ENCODE results near the gene AGBL5.
A peak's percentile ranks its signal among the peaks of the same experiment; 100 is the strongest.

The AGBL5 gene, protein sequence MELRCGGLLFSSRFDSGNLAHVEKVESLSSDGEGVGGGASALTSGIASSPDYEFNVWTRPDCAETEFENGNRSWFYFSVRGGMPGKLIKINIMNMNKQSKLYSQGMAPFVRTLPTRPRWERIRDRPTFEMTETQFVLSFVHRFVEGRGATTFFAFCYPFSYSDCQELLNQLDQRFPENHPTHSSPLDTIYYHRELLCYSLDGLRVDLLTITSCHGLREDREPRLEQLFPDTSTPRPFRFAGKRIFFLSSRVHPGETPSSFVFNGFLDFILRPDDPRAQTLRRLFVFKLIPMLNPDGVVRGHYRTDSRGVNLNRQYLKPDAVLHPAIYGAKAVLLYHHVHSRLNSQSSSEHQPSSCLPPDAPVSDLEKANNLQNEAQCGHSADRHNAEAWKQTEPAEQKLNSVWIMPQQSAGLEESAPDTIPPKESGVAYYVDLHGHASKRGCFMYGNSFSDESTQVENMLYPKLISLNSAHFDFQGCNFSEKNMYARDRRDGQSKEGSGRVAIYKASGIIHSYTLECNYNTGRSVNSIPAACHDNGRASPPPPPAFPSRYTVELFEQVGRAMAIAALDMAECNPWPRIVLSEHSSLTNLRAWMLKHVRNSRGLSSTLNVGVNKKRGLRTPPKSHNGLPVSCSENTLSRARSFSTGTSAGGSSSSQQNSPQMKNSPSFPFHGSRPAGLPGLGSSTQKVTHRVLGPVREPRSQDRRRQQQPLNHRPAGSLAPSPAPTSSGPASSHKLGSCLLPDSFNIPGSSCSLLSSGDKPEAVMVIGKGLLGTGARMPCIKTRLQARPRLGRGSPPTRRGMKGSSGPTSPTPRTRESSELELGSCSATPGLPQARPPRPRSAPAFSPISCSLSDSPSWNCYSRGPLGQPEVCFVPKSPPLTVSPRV

DNA sequence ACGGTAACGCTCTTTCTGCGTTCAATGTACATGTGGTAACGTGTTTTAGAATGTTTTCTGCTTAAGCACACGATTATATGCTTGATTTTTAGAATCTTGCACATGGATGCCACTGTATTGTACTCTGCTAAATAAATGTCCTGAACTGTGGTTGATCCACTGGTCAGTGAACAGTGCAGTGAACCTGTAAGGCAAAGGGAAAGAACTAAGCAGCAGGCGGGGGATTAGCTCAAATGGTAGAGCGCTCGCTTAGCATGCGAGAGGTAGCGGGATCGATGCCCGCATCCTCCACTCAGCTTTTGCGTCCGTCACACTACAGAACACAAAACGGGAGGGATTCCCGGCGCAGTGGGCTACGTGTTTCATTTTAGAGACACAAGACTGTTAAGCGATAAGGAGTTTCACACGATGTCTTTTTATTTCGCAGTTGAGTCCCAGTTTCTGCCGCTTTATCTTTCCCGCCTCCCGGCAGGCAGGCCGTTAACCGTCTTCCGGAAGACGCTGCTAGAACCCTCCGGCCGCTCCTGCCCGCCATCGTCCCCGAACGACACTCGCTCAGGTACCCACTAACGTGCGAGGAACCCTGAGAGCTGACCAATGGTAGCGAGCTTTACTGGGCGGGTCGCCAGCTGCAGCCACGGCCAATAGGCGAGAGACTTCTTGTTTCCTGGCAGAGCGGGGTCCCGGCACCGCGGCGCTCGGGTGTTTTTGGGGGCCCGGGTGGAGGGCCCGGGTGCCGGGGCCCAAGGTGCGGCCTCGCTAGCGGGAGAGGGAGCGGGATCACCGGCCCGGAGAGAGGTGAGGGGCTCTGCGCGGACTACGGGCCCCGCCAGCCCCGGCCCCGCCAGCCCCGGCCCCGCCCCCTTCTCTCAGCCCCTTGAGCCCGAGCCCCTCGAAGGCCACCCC is at the start of gene AGBL5:
Gene AGBL5, plus strand, starts transcription at position 673 of the 906 bp plus-strand sequence. CDS start 1,291 bp downstream, outside the sequence.
- peak; percentile 90 for DNase-seq

DNA sequence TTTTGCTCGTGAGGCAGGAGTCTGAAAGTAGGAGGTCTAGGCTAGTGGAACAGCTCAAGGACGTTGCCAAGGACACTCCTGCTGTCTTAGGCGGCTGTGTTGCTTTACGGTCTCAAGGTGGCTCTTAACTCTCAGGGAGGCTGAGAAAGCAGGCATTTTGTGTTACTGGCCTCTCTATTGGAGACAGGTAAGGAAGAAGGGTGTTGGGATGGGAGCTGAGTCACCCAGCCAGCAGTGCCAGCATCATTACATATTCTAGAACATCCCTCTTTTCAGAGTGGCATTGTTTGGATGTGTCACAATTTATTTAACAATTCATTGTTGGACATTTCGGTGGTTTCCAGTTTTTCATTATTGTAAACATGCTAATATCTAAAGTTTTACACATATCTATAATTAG is 49.5 kb upstream of the AGBL5 start:
- peak; percentile 16 for DNase-seq

DNA sequence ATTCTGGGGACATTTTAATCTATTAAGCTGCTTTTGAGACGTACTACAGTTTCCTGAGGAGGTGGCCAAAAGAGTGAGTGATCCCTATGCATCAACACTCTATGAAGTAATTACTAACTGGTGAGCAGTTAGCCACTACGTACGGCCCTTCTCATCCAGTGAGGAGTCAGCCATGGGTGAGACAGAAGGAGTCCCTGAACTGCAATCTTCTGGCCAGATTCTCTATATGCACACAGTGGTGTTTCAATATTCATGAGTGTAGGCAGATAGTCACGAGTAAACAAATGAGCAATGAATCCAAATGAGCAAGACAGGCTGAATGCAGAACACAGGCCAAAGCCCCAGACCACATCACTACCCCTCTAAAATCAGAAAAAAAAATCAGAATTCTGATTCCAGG is 48.5 kb upstream of the AGBL5 start:
- DNase-seq: no peak

DNA sequence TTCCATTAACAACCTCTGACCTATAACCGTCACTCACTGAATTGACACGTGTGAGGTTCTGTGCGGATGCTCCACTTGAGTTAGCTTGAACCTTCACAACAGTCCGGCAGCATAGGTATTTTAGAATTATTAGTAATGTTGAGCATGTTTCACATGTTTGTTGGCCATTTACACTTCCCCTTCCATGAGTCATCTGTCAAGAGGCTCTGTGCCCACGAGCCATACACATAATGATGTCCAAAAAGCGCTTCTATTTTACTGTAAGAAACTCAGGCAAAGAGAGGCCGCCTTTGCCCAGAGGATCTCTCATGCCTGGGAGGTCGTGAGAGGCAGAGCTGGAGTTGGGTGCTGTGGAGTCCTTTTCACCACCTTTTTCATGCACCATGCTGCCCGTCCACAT is 47.6 kb upstream of the AGBL5 start:
- DNase-seq: no peak

DNA sequence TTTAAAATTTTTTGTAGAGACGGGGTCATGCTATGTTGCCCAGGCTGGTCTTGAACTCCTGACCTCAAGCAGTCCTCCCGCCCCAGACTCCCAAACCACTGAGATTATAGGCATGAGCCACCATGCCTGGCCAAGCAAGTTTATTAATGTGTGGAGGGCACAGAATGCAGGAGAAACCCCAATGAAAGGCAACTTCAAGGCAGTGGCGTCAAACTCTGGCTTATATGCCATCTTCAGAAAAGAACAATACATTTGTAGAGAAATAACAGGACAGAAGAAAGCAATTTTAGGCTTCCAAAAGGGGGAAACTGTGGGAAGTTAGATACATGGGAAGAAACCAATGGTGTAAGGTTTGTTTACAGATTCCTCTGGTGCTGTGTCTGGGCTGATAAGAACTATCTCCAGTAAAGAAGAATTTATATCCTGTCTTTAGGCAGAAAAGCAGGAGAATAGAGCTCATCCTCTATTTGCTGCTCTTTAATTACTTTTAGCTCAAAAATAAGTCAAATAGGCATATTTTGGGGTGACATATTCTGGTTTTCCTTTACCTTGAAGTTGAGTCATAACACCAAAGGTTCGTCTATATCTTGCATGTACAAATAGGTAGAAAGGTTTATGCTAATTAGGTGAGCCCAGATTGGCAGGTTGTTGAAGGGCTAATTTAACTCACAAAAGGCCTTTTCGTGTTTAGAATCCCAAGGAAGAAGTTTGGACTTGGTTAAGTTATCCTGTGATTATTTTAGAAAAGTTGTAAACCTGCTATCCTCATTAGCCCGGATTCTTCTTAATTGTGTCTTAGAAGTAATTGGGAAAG is 44.7 kb upstream of the AGBL5 start:
- no peak for DNase-seq

DNA sequence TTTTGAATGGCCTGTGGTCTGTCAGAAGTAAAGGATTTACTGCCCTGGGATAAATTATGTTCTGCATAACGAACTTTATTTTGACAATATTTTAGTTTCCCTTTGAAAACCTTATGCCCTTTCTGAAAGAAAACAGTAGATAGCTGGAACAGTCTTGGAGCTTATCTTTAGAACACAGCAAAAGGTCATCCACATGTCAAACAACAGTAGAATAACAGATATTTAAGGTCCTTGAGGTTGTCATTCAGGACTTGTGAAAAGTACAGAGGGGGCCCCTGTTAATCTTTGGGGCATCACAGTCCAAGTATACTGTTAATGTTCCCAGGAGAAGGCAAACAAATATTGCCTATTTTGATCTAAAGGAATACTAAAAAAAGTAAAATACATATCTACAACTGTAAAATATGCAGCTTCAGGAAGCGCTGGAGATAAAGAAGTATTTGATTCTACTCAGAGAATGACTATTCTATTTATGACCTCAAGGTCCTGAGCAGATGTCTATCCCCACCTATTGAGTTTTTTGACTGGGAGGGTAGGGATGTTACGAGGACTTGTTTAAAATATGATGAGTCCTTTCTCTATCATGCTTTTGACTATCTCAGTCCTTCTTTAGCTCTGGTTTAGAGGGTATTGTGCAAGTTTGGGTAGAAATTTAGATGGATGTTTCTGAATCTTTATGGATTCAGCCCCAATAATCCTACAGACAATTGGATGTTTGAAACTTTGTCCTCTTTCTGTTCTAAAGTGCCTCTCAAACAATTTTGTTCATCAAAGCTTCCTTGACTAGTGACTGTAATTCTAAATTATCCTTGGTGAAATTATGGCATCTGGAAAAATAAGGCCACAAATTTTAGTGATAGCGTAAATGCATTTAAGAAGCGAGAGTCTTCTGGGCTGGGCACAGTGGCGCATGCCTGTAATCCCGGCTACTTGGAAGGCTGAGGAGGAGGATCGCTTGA is 43.8 kb upstream of the AGBL5 start:
- no peak for DNase-seq

DNA sequence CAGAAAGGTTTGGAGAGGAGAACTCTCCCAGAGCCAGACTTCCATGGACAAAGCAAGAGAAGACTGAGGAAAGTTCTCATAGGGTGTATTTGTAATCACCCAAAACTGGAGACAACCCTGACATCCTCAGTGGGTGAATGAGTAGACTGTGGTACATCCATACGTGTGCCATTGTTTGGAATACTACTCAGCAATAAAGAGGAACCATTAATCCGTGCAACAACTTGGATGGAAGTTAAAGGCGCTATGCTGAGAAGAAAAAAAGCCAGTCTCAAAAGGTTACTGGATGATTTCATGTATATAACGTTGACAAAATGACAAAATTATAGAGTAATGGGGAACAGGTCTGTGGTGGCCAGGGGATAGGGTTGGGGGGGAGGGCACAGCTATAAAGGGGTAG is 42.8 kb upstream of the AGBL5 start:
- no peak for DNase-seq

DNA sequence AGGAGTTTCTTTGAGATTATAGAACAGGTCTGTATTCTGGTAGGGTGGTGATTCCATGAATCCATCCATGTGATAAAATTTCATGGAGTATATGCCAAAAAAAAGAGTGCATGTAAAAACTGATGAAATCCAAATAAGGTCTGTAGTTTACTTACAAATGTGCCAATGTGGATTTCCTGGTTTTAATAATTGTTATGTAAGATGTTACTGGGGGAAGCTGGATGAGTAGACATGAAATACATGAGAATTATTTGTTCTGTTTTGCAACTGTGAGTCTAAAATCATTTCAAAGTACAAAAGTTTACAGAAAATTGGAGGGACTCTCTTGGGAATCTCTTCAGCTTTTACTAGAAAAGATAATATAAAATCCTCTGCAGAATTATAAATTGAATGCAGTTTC is 42.4 kb upstream of the AGBL5 start:
- DNase-seq: no peak

DNA sequence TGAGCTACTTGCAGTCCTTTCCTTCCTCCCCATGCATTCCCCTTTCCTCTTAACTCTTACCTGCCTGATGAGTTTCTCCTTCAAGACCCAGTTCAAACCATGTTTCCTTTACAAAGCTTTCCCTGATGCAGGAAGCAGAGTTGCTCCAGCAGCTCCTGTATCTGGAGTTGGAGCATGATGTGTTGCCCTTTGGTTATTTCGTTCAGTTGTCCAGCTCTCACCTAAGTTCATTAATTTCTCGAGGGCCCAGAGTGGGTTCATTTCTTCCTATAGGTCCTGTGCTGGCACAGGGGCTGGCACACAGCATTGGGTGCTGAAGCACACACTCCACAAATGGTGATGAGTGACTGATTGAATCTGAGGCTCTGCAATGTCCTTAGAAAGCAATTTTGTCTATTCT is 41.8 kb upstream of the AGBL5 start:
- DNase-seq: no peak

DNA sequence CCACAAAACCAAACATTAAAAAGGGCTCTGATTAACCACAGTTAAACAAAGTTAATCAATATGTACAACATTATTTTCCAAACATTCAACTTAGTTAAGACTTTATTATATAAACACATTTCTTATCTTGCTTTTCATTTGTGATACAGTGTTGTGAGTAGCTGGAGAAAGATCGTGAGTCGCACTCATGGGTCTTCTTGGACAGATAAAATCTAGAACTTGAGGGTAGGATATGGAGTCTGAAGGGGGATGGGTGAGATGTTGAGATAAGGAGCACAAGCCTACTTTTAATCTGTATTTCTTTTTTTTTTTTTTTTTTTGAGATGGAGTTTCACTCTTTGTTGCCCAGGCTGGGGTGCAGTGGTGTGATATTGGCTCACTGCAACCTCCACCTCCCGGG is 41.3 kb upstream of the AGBL5 start:
- DNase-seq: no peak

DNA sequence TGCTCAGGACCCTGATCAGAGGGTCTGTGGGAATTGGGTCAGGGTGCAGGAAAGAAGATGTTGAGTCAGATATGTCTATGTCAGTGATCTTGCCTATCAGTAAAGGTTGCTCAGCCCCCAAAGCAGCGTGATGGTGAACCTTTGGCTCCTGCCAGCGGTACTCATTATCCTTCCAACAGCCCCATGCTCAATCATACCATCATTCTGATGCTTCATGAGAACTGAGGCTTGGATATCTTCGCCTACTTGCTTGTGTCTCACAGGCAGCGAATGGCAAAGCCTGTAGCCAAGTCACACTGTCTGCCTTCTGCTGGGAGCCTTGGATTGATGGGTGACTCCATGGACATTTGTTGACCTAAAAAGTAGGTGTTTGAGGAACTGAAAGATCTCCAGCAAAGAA is 37.7 kb upstream of the AGBL5 start:
- DNase-seq: no peak

DNA sequence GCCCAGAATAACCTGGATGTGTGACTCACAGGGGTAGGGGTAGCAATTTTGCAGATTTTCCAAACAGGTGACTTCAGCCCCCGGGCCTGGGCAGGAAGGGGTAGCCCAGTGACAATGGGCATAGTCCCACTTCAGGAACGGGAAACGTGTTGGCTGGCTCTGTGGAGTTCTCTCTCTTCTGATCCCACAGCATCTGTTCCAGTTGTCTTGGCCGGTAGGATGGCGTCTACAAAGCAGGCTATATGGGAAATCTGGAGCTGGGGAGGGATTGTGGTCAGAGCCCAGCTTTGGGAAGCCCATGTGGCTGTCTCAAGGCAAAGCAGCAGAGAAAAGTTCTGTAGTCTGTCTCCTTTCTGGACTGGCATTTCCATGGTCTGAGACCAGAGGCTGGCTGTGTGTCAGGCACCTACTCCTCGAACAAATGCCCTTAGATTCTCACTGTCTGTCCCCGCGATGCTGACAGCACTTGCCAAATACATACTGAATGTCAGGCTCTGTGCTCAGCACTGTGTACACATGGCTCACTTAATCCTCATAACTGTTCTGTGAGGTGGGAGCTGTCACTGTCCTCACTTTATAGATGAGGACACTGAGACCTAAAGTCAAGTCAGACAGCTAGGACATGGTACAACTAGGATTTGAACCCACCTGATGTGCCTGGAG is 36.6 kb upstream of the AGBL5 start:
- no peak for DNase-seq

DNA sequence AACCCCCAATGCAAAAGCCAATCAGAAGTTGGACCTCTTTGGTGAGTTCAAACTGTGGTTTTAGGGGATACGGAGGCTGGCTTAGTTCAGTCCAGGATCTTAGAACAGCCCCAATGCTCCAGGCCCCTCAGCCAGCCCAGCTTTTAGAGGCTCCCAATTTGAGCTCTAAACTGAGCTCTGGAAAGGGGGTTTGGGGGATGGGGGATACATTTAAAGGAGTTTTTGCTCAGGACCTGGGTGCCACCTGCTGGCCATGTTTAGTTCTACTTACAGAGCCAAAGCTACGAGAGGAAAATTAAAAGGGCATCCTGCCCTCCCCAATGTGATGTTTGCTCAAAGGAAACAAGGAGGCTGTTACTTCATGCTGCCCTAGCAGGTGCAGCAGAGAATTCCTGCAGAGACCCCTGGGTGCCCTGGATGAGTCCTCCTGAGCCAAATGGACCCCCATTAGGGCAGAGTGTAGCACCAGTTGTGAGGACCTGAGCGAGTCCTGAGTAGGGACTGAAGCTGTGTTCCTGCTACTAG is 34.6 kb upstream of the AGBL5 start:
- DNase-seq: peak; percentile 29

DNA sequence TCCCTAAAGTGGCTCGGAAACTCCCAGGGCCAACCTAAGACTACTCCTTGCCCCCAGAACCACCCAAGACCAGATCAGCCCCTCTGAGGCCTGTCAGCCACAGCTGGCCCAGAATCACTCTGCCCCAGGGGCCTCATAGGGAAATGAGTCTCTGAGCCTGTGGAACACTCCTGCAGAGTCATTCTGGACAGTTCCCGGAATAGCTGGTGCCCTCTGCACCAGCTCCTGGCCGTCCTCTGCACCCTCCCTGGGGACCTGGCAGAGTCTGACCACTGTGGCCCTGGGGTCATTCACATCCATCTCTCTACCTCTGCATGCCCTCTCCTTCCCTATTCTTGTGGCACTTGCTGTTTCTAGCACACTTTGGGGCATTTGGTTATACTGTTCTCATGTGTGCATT is 33.3 kb upstream of the AGBL5 start:
- no peak for DNase-seq

DNA sequence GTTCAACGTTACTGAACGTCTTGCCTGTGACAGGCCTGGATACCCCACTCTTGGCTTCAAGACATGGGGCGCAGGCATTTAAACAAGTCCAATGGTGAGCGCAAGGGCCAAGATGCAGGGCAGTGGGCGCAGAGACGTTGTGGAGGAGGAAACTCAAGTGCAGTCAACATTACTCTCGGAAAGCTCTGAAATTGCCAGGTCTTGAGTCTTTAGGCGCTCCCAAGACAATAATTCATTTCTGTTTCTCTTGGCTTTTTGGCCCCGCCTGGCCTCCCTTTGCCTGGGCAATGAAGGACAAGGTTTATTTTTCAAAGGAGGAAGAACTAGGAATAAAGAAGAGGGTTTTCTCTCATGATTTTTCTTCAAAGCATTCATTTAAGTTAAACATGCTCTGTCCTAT is 32.0 kb upstream of the AGBL5 start:
- DNase-seq: no peak

DNA sequence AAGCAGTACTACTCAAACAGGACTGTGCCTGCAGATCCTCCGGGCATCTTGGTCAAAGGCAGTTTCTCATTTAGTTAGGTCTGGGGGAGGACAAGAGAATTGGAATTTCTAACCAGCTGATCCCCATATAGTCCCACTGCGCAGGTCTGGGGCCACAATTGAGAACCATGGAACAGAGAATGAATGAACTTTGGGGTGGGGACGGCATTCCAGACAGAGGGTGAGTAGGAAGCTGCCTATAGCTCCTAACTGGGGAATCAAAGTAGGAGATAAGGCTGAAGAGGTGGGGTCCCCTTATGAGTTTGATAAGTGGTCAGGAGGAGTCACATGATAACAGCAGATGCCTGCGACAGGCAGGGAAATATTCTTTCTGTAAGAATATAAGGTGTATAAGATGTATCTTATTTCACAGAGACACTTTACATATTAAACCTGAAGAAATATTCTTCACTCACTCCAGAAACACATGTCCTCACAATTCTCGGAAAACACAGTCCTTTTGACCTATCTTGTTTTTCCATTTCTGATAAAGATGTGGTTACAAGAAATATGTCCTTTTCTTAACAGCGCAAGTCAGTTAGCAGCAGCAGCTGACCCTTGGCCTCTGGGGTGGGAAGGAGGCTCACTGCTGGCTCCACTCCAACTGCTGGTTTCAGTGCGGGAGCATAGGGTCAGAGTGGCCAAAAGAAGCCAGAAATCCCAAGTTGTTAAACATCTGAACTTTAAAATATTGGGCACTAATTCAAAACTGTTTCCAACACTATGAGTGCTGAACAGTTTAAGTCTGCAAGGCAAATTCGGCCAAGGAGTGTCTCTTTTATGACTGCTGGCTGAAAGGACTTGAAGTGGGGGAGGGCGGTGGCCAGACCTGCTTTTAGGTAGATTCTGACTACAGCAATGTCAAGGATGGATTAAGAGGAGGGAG is 31.3 kb upstream of the AGBL5 start:
- DNase-seq: no peak

DNA sequence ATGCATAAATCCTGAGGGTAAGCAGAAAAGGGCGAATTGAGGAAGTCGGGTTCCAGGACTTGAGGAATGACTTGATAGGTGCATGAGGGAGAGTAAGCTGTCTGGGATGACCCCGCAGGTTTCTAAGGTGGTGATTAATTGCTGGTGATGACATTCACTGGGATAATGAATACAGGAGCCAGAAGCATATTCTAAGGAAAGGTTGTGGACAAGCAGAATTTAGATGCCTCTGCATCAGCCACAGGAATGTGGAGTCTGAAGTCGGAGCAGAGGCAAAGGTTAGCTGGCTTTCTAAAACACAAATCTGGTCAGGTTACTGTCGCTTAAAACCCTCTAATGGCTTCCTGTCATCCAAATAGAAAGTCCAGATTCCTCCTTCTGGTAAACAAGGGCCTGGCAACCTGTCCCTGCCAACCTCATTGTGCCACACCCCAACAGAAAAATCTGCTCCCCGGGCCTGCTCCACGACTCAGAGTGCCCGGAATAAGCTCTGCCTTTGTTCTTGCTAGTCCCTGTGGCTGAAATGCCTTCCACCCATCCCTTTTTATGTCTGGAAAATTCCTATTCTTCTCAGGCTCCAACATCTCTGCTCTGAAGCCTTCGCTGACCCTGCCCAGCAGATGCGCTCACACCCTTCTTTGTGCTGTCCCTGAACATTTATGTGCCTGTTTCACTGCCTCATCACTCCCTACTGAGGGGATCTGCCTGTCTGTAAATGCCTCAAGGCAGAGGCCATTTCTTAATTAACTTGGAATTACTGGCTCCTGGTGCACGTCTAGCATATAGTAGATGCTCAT is 30.0 kb upstream of the AGBL5 start:
- DNase-seq: no peak

DNA sequence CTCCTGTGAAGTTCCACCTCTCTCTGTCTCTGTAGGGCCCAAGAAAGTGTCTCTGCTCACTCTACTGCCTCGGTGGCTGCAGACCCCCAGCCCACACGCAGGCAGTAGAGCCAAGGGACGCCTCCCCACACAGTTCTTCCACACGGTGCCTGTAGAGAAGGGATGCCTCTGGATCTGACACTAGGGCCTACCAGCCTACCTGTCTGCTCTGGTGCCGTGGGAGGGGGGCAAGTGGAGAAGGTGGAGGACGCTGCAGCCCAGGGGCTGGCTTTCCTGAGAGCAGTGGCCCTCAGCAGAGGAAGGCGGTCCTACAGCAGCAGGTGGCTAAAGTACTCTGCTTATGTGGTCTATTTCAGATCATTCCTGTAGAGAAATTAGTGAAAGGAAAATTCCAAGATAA is 27.7 kb upstream of the AGBL5 start:
- no peak for DNase-seq
